Thyroid gland (tissue), 4 donors: ENCODE measurements around the gene DOCK2. TPM values are rescaled to one million over a fixed set of nuclear protein-coding genes. Genes with fewer than 3 reads are reported as not detected.

Source experiments
- DNase-seq, 2 donors: peaks; one replicate each; pipeline ENCODE4 v3.0.0-alpha.2; 2019
- H3K27ac ChIP-seq, 3 donors: fragments of 200-600 bp; sonication (generic); 1 replicate in 2 of 3; 2 replicates in 1 of 3; pipeline ENCODE4 v1.5.1; 2016 to 2019; ENCODE audit warnings: mild to moderate bottlenecking in 1 of 3, moderate library complexity in 1 of 3
- H3K27me3 ChIP-seq: fragments of 200-600 bp; sonication (generic); one replicate; pipeline ENCODE4 v1.5.1; 2019
- H3K36me3 ChIP-seq, 2 donors: fragments of 200-600 bp; sonication (generic); one replicate each; pipeline ENCODE4 v1.5.1; 2016 to 2019
- H3K4me1 ChIP-seq, 2 donors: fragments of 200-600 bp; sonication (generic); one replicate each; pipeline ENCODE4 v1.5.1; 2017 to 2019
- H3K4me3 ChIP-seq, 3 donors: fragments of 200-600 bp; sonication (generic); replicated peaks in 1 of 3; 1 replicate in 2 of 3; 2 replicates in 1 of 3; pipeline ENCODE4 v1.5.1; 2016; ENCODE audit warnings: mild to moderate bottlenecking in 1 of 3
- H3K9me3 ChIP-seq: fragments of 200-600 bp; sonication (generic); one replicate; pipeline ENCODE4 v1.5.1; 2017
- POLR2A ChIP-seq, 2 donors: fragments of 450-650 bp; IDR thresholded peaks; one replicate each; pipeline ENCODE4 v1.6.1; 2017; ENCODE audit warnings: antibody characterized with exemption in 2 of 2, mild to moderate bottlenecking in 2 of 2, moderate library complexity in 1 of 2
- WGBS, 2 donors: methylation state at CpG; one replicate each; pipeline ENCODE4 v1.1.5; 2017; 5-methylcytosine and 5-hydroxymethylcytosine counted together
- intact Hi-C: fragments of 100-400 bp; cut with DNase I; formaldehyde crosslinking; loops from one replicate; pipeline ENCODE4 v1.15.1; 2023
- total RNA-seq, 4 donors: library from RNA; depleted of rRNA; stranded (reverse); fragments of >200 nt; gene quantifications; one replicate each; pipeline ENCODE4 v1.2.3, GENCODE V29; 2016
- TF ChIP-seq, protein P1 (sequence below), 6 experiments: fragments of 200-600 bp in 3 of 6; fragments of 450-650 bp in 3 of 6; sonication (generic) in 3 of 6; IDR thresholded peaks; one replicate each; pipeline ENCODE4 v1.5.1; 2016 to 2019; ENCODE audit warnings: antibody characterized with exemption in 6 of 6, mild to moderate bottlenecking in 2 of 6, inconsistent platforms in 1 of 6, moderate library complexity in 1 of 6

The DOCK2 gene
- total RNA-seq, 4 donors from 2014 or later, result 4.3 to 14.1 (median 8.6) TPM

DNA sequence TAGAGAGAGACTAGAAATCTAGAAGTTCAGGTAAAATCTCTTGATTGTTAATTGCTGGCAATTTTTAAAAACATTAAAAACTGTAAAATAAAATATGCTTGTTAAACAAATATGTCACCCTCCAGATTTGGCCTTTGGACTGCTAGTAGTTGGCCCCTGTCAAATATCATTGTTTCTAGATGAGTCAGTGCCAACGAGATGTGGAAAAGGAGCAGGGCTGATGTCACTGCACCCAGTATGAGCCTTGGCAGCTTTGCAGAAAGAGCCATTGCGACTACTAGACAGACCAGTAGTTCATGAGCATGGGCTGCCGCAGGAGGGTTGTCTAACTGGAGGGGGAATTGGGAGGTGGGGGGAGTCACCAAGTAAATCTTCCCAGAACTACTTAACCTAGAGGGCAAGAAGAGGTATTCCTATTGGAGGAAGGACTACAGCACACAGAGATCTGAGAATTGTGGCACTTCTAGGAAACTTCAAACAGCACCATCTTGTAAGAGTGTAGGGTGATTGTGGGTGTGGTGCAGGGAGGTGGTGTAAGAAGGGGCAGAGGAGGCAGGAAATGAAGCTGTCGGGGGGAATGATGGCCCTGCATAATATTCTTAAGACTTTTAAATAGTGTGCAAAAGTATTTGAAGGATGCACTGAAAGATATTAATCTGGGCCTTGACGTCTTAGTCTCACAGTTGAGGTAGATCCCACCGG is 7.1 kb upstream of the DOCK2 start:
- TF ChIP-seq POLR2A (IDR thresholded peaks at IDR 0.05), result no peak
- TF ChIP-seq, protein P1, sequence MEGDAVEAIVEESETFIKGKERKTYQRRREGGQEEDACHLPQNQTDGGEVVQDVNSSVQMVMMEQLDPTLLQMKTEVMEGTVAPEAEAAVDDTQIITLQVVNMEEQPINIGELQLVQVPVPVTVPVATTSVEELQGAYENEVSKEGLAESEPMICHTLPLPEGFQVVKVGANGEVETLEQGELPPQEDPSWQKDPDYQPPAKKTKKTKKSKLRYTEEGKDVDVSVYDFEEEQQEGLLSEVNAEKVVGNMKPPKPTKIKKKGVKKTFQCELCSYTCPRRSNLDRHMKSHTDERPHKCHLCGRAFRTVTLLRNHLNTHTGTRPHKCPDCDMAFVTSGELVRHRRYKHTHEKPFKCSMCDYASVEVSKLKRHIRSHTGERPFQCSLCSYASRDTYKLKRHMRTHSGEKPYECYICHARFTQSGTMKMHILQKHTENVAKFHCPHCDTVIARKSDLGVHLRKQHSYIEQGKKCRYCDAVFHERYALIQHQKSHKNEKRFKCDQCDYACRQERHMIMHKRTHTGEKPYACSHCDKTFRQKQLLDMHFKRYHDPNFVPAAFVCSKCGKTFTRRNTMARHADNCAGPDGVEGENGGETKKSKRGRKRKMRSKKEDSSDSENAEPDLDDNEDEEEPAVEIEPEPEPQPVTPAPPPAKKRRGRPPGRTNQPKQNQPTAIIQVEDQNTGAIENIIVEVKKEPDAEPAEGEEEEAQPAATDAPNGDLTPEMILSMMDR (IDR thresholded peaks at IDR 0.05), result no peak
- H3K27me3 ChIP-seq, result no peaks in the 10 kb centered on the region
- H3K36me3 ChIP-seq, result no peaks in the 10 kb centered on the region
- H3K4me1 ChIP-seq, result no peaks in the 10 kb centered on the region
- intact Hi-C loops, result no loop called here
- no peak for DNase-seq
- no peak overlapping the region for H3K27ac ChIP-seq
- WGBS, 2 donors, result 79 to 81% methylated on average over 6 of the region's 6 CpGs
- no peak overlapping the region for H3K4me3 ChIP-seq
- H3K9me3 ChIP-seq, result no peaks in the 10 kb centered on the region

DNA sequence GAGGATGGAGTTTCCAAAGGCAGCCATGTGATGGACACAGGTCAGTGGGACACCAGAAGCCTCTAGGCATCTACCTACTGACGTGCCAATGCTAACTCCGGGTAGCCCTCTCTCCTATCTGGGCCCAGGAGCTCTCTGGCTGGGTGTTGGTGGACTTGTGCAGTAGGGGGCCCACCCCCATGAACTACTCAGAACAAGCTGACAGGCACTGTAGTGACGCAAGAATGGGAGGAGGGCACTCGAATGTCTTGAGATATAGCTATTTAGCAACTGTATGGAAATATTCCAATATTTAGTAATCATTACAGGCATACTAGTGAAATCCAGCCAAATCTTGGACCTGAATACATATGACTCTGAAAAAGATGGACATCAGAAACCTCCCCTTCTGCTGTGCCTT is 5.7 kb upstream of the DOCK2 start:
- Histone ChIP-seq H3K36me3 (no peaks in the 10 kb centered on the region), H3K27ac (no peak overlapping the region), H3K4me1 (no peaks in the 10 kb centered on the region), H3K4me3 (no peak overlapping the region), H3K9me3 (no peaks in the 10 kb centered on the region), H3K27me3 (no peaks in the 10 kb centered on the region)
- DNase-seq, result no peak
- TF ChIP-seq, protein P1 (IDR thresholded peaks at IDR 0.05), result no peak
- no peak for TF ChIP-seq POLR2A (IDR thresholded peaks at IDR 0.05)
- 79 to 90% methylated on average over 4 of the region's 4 CpGs for WGBS, 2 donors
- intact Hi-C loops, result no loop called here

- intact Hi-C loops, result no loop called here
These were observed 4.1 kb upstream of the DOCK2 start for GRCh38 chr5:169632946-169633345.

DNA sequence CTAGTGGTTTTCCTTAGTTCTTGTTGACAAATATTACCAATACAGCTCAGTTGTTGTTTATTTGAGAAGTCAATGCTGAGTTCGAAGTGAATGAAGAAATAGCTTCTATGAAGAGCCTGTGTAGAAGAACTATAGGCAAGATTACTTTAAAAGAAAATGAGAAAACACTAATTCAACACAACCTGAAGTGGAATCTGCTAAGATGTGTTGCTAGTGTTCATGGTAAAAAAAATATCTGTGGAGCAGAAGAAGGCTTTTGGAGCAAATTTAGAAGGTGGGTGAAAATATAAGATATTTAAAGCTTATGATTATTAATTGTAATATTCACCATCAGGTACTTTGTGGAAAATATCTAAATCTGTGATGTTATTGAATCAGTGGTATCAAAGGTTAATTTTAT is 2.5 kb upstream of the DOCK2 start:
- Histone ChIP-seq H3K27me3 (no peaks in the 10 kb centered on the region), H3K4me1 (peaks cover 0 to 3% of the 10 kb centered on the region in 2 donors), H3K9me3 (no peaks in the 10 kb centered on the region), H3K4me3 (no peak overlapping the region), H3K36me3 (no peaks in the 10 kb centered on the region), H3K27ac (no peak overlapping the region)
- whole genome bisulfite sequencing, 2 donors, result 78% methylated on average over 1 of the region's 1 CpG
- no peak for DNase-seq
- no peak for TF ChIP-seq POLR2A (IDR thresholded peaks at IDR 0.05)
- TF ChIP-seq, protein P1 (IDR thresholded peaks at IDR 0.05), result no peak
- intact Hi-C loops, result no loop called here

More at GRCh38 chr5:169632946-169633345, 4.1 kb upstream of the DOCK2 start:
- H3K27me3 ChIP-seq, result no peaks in the 10 kb centered on the region
- TF ChIP-seq POLR2A (IDR thresholded peaks at IDR 0.05), result no peak
- TF ChIP-seq, protein P1 (IDR thresholded peaks at IDR 0.05), result no peak
- DNase-seq, result no peak
- no peak overlapping the region for H3K4me3 ChIP-seq
- WGBS, 2 donors, result 74 to 79% methylated on average over 1 of the region's 1 CpG
- H3K36me3 ChIP-seq, result no peaks in the 10 kb centered on the region
- no peak overlapping the region for H3K27ac ChIP-seq
- peaks cover 0 to 3% of the 10 kb centered on the region in 2 donors for H3K4me1 ChIP-seq
- H3K9me3 ChIP-seq, result no peaks in the 10 kb centered on the region

DNA sequence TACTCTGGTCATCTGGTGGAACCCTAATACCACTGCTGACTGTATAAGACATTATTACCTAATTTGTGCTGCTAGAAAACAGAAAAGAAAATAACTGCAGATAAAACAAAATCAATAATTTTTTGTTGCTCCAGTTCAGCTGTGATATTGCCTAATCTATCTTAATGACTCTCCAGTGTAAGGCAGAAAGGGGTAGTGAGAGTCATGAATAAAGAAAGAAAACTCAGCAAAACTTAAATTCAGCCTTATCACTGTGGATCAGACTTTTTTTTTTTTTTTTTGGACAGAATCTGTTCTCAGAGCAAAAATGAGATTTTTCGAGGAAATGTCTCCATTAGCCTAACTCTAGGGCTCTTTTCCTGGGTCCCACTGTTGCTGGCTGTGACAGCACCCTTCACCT is 1.1 kb upstream of the DOCK2 start:
- DNase-seq, result no peak
- Histone ChIP-seq H3K4me1 (peaks cover 0 to 3% of the 10 kb centered on the region in 2 donors), H3K27ac (no peak overlapping the region), H3K36me3 (no peaks in the 10 kb centered on the region), H3K9me3 (no peaks in the 10 kb centered on the region), H3K4me3 (no peak overlapping the region), H3K27me3 (no peaks in the 10 kb centered on the region)
- 71 to 78% methylated on average over 1 of the region's 1 CpG for WGBS, 2 donors
- TF ChIP-seq, protein P1 (IDR thresholded peaks at IDR 0.05), result no peak
- no peak for TF ChIP-seq POLR2A (IDR thresholded peaks at IDR 0.05)
- intact Hi-C loops, result no loop called here
